AG09309 (cell line): Measurements from ENCODE around the gene RNASEL.

ENCODE experiments used
- DNase-seq: peaks from one replicate; pipeline ENCODE4 v3.0.0-alpha.2; 2010; ENCODE audit warnings: low read depth
- H3K4me3 ChIP-seq: 2 replicates; pipeline ENCODE4 v1.5.1; 2011; ENCODE audit warnings: mild to moderate bottlenecking, low read depth, low read length, moderate library complexity; ENCODE audit not compliant: control insufficient read depth
- CTCF ChIP-seq: IDR thresholded peaks from 2 replicates; pipeline ENCODE4 v1.5.1; 2011; ENCODE audit warnings: mild to moderate bottlenecking, low read depth, low read length, inconsistent platforms; ENCODE audit not compliant: insufficient read depth, control insufficient read depth; ENCODE audit errors: missing control alignments

RNASEL gene

GRCh38 chr1:182608236-182608635 is 19.2 kb upstream of the RNASEL start:
- H3K4me3 ChIP-seq, result no peak overlapping the region
- no peak for DNase-seq
- no peak for TF ChIP-seq CTCF

GRCh38 chr1:182607566-182607965 is 18.5 kb upstream of the RNASEL start:
- H3K4me3 ChIP-seq, result no peak overlapping the region
- DNase-seq, result no peak
- TF ChIP-seq CTCF, result no peak

GRCh38 chr1:182604175-182605164 is 15.4 kb upstream of the RNASEL start, which contains the start of gene RGS16:
TSS of gene RGS16 (minus strand) at chr1:182604389. CDS start at chr1:182604259, 130 bp downstream.
- no peak for TF ChIP-seq CTCF
- no peak for DNase-seq
- H3K4me3 ChIP-seq, result peak within 1 kb of the TSS; percentile 38

- H3K4me3 ChIP-seq, result peak overlapping the region; percentile 38
- no peak for DNase-seq
- TF ChIP-seq CTCF, result no peak
These were observed 14.7 kb upstream of the RNASEL start for GRCh38 chr1:182603646-182604174.

- H3K4me3 ChIP-seq, result no peak overlapping the region
- no peak for TF ChIP-seq CTCF
- no peak for DNase-seq
These were observed 14.0 kb upstream of the RNASEL start for GRCh38 chr1:182602935-182603645.

GRCh38 chr1:182601913-182602312 is 12.9 kb upstream of the RNASEL start:
- no peak overlapping the region for H3K4me3 ChIP-seq
- no peak for DNase-seq

More at GRCh38 chr1:182601913-182602312, 12.9 kb upstream of the RNASEL start:
- no peak for TF ChIP-seq CTCF
